Activated T-helper 1 cell treated with anti-CD3 and anti-CD28 coated beads, Interleukin-12 subunit alpha, Interleukin-12 subunit beta, Interleukin-2, Interleukin-4 antibody, amounts not matched to agents 30 ng/mL and 10 ng/mL and 1 ng/mL, durations not matched to agents 14 hours and 24 hours and 36 hours (primary cell): ENCODE results near the gene THBS2. TPM values are rescaled to one million over a fixed set of nuclear protein-coding genes. Genes with fewer than 3 reads are reported as not detected.

Source experiments
- DNase-seq: peaks from one replicate; pipeline ENCODE4 v3.0.0; 2021; ENCODE audit warnings: low spot score
- H3K27ac Mint-ChIP-seq: one replicate; pipeline ENCODE4 v1.8.0; 2021; ENCODE audit warnings: mild to moderate bottlenecking, mixed read lengths
- H3K27me3 Mint-ChIP-seq: one replicate; pipeline ENCODE4 v1.8.0; 2022; ENCODE audit warnings: mild to moderate bottlenecking, moderate library complexity, mixed read lengths; ENCODE audit not compliant: insufficient read depth
- H3K36me3 Mint-ChIP-seq: one replicate; pipeline ENCODE4 v1.8.0; 2021; ENCODE audit warnings: low read depth, mixed read lengths
- H3K4me1 Mint-ChIP-seq: one replicate; pipeline ENCODE4 v1.8.0; 2021; ENCODE audit warnings: low read depth, mixed read lengths
- H3K4me3 Mint-ChIP-seq: one replicate; pipeline ENCODE4 v1.8.0; 2021; ENCODE audit warnings: mild to moderate bottlenecking, moderate library complexity, mixed read lengths
- H3K9me3 Mint-ChIP-seq: one replicate; pipeline ENCODE4 v1.8.0; 2021; ENCODE audit warnings: mixed read lengths
- intact Hi-C: fragments of 100-400 bp; cut with micrococcal nuclease; formaldehyde crosslinking; loops from one replicate; pipeline ENCODE4 v1.15.1; 2024
- total RNA-seq: library from RNA; stranded (reverse); gene quantifications from 2 replicates; pipeline ENCODE4 v1.2.3, GENCODE V29; 2022

The THBS2 gene
- total RNA-seq, 1 donor from 2014 or later = not detected

DNA sequence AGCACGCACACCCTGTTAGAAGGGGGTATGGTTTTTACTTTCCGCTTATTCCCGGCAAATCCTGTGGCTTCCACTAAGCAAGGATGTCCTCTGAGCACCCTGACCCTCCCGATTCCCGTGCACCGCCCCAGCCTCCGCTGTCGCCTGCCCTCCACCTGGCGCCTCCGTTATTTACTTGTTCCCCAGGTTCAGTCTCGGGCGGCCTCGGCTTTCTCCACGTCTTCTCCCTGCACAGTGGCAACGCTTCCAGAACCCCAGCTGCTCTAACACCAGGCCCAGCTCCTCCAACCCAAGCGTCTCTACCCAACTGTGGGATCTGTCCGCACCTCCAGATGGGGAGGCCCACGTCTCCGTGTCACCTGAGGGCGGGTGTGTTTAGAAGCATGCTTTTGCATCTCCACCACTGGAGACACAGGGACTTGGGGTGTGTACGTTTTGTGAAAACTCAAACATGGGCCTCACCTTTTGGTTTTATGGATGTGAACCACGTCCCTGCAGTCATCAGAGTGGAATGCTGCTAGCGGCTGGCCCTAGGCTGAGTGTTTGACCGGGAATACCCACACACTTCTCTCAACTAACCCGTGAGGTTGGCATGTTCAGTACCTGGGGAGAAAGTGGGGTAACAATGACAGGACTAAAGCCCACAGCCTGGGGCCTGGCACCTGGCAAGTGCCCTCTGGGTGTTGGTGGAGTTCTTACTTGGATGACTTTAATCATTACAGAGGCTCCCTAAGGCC, 79.9 kb downstream of the THBS2 start:
- intact Hi-C loops = no loop called here
- no peaks in the 10 kb centered on the region for H3K4me1 Mint-ChIP-seq

DNA sequence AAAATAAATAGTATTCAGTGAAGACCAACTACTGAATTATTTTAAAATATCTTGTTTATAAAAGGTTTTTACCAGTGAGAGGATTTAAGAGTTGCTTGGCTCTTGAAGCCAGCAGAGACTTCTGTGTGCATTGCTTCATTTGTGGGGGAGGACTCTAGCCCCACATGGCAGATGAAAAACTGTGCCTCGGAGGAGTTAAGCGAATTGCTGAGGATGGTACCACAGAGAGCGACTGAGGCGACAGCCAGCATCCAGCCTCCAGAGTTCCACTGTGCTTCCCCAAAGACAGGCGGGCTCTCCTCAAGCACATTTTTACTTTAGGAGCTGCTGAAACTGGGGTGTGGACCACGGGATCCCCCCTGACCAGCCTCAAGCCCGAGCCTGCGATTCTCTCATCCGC, 80.7 kb downstream of the THBS2 start:
- no peaks in the 10 kb centered on the region for H3K4me1 Mint-ChIP-seq
- intact Hi-C loops = no loop called here
- no peak for DNase-seq
- no peaks in the 10 kb centered on the region for H3K36me3 Mint-ChIP-seq
- no peak overlapping the region for H3K27ac Mint-ChIP-seq
- H3K27me3 Mint-ChIP-seq = peaks cover 4% of the 10 kb centered on the region
- no peak overlapping the region for H3K4me3 Mint-ChIP-seq
- H3K9me3 Mint-ChIP-seq = no peaks in the 10 kb centered on the region

More for the DNA sequence above, 79.9 kb downstream of the THBS2 start:
- no peak overlapping the region for H3K4me3 Mint-ChIP-seq
- no peak overlapping the region for H3K27ac Mint-ChIP-seq
- H3K27me3 Mint-ChIP-seq = peaks cover 4% of the 10 kb centered on the region
- H3K9me3 Mint-ChIP-seq = no peaks in the 10 kb centered on the region
- DNase-seq = no peak
- H3K36me3 Mint-ChIP-seq = no peaks in the 10 kb centered on the region

DNA sequence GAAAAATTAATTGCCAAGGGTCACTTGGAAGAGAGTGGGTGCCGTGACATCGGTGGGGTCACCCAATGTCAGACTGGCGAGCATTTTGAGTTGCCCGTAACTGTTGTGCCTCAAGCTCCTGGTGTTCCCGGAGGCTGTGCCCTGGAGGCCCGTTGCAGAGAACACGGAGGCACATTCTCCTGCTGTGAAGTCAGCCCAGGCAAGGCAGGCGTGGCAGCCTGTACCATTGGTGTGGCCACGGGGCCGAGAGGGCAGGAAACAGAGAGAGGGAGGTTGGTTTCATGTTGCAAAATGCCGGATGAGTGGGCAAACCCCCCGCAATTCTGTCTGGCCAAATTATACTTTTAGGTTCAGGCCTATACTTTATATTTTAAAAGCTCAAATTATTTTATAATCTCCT, 81.2 kb downstream of the THBS2 start:
- no peaks in the 10 kb centered on the region for H3K4me1 Mint-ChIP-seq
- H3K36me3 Mint-ChIP-seq = no peaks in the 10 kb centered on the region
- H3K27me3 Mint-ChIP-seq = peaks cover 3% of the 10 kb centered on the region
- intact Hi-C loops = no loop called here
- H3K4me3 Mint-ChIP-seq = no peak overlapping the region
- DNase-seq = no peak
- H3K27ac Mint-ChIP-seq = no peak overlapping the region
- H3K9me3 Mint-ChIP-seq = no peaks in the 10 kb centered on the region

DNA sequence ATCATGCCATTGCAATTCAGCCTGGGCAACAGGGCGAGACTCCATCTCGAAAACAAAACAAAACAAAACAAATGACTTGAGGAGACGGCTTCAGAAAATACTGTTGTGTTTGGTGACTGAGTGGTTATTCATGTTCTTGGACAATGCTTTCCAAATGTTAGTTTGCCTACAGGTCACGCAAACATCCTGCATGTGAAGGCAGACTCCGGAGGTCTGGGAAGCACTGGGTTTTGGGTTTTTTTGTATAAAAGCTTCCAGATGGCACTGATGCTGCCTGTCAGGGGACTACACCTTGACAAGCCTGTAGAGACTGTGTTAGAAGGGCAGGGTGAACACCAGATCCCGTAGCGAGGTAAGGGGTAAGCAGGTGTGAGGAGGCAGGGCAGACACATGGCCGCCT, 81.7 kb downstream of the THBS2 start:
- Mint-ChIP-seq H3K27me3 (peaks cover 2% of the 10 kb centered on the region), H3K4me3 (no peak overlapping the region), H3K36me3 (no peaks in the 10 kb centered on the region), H3K4me1 (no peaks in the 10 kb centered on the region), H3K27ac (no peak overlapping the region), H3K9me3 (no peaks in the 10 kb centered on the region)
- intact Hi-C loops = no loop called here
- DNase-seq = no peak

DNA sequence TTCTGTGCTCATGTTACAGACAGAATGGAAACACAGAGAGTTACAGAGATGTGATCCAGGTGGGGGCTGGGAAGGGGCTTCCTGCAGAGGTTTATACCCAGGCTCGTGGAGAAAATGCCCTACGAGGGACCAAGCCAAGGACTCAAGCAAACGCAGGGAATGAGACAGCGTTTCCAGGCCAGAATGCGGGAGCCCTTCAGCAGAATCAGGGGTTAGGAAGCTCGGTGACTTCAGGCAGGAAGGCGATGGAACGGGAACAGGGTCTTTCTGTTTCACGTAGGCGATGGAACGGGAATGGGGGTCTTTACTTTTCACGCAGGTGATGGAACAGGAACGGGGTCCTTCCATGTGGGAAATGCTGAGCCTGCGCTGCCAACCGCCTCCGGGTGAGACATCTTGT, 82.6 kb downstream of the THBS2 start:
- Mint-ChIP-seq H3K4me1 (no peaks in the 10 kb centered on the region), H3K27ac (no peak overlapping the region), H3K27me3 (peaks cover 2% of the 10 kb centered on the region), H3K4me3 (no peak overlapping the region), H3K36me3 (no peaks in the 10 kb centered on the region), H3K9me3 (no peaks in the 10 kb centered on the region)
- intact Hi-C loops = no loop called here
- no peak for DNase-seq

DNA sequence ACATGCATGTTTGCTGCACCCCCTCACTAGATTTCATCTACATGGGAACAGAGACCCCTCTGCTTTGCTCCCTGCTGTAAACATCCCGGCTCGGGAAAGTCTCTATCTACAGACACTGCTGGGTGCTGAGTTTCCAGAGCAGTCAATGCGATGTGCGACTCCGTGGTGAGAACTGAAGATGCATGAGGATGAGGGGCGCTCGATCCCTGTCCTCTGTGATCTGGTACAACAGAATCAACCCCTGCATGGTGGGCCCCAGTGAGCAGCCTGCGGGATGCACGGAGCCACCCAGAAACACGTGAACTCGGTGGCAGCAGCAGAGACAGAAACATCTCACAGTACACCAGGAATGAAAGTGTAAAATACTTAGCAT, 83.1 kb downstream of the THBS2 start:
- Mint-ChIP-seq H3K4me1 (no peaks in the 10 kb centered on the region), H3K27me3 (peaks cover 2% of the 10 kb centered on the region), H3K4me3 (no peak overlapping the region), H3K27ac (no peak overlapping the region), H3K36me3 (no peaks in the 10 kb centered on the region), H3K9me3 (no peaks in the 10 kb centered on the region)
- intact Hi-C loops = no loop called here
- no peak for DNase-seq

DNA sequence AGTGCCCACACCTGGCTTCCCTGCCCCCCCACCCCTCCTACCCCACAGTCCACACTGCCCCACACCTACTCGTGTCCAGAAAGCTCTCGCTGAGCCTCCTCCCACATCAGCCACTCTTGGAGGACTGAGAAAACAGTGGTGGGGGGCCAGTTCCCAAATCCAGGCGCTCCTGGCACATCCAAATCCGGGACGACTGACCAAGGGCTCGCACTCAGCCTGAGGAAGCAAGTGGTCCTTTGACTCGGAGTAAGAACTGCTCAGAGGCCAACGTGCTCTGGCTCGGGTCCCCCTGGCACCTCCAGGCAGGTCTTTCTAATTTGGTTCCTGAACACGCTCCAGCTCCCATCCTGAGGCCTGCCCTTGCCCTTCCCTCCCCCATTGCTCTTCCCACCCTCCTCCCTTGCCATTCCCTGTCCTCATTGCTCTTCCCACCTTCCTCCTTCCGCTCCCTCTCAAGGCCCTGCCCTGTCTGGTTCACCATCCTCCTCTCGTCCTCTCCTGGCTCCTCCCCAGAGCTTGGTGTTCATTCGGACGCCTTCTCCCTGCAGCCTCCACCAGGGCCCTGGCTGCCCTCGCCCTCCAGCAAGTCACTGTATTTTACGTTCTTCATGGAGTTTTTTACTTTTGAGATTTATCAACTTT, 83.6 kb downstream of the THBS2 start:
- Mint-ChIP-seq H3K27ac (no peak overlapping the region), H3K4me3 (no peak overlapping the region), H3K27me3 (no peaks in the 10 kb centered on the region), H3K9me3 (no peaks in the 10 kb centered on the region), H3K4me1 (no peaks in the 10 kb centered on the region), H3K36me3 (no peaks in the 10 kb centered on the region)
- intact Hi-C loops = no loop called here
- DNase-seq = no peak

DNA sequence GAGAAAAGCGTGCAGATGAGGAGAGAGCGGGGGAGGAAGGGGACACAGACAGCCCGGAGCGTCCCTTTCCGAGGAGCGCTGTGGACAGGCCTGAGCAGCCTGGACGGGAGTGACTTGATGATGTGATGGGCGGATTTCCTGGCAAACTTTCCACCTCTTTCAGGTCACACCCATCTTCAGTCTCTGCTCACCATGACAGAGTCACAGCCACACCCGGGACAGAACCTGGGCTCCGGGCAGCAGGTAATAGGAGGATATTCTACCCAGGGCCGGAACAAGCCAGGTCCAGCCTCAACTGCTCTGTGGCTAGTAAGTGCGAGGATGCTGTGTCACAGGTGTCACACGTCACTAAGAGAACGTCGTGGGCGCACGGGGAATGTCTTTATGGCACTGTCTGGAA, 84.3 kb downstream of the THBS2 start:
- Mint-ChIP-seq H3K36me3 (no peaks in the 10 kb centered on the region), H3K4me3 (no peak overlapping the region), H3K27ac (no peak overlapping the region), H3K27me3 (no peaks in the 10 kb centered on the region), H3K4me1 (no peaks in the 10 kb centered on the region), H3K9me3 (no peaks in the 10 kb centered on the region)
- DNase-seq = no peak
- intact Hi-C loops = no loop called here

DNA sequence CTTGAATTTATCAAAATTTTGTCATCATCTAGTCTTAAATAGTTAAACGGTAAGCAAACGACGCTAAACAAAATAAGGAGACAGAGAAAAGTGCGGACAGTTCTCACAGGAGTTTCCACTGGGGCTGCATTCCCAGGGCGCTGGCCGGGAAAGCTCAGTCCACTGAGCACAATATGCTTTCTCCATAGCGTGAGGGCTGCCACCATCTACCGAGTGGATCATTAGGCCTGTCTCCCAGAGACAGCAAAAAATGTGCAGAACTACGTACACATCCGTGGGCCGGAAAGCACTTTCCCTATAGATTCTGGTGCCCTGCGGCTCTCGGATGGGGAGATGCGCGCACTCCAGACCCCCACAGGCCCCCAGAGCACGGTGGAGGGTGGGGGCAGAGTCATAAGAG, 84.9 kb downstream of the THBS2 start:
- intact Hi-C loops = no loop called here
- Mint-ChIP-seq H3K36me3 (no peaks in the 10 kb centered on the region), H3K4me3 (no peak overlapping the region), H3K27me3 (no peaks in the 10 kb centered on the region), H3K4me1 (no peaks in the 10 kb centered on the region), H3K27ac (no peak overlapping the region), H3K9me3 (no peaks in the 10 kb centered on the region)
- DNase-seq = no peak

DNA sequence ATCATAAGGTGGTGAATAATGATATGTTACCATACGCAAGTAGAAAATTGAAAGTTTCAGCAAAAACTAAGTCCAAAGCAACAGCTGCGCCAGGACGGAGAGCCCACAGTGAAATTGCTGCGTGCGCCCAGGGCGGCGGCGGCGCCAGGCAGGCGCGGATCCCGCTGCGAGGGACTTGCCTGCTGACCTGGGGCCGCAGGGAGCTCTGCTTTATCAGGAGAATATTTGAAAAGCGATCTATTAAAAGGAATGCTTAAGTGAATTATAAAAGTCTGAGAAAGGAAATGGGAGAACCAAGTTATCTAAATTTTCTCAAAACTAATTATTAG, 85.4 kb downstream of the THBS2 start:
- Mint-ChIP-seq H3K36me3 (no peaks in the 10 kb centered on the region), H3K27me3 (no peaks in the 10 kb centered on the region), H3K9me3 (no peaks in the 10 kb centered on the region), H3K4me1 (no peaks in the 10 kb centered on the region), H3K27ac (no peak overlapping the region), H3K4me3 (no peak overlapping the region)
- intact Hi-C loops = no loop called here
- DNase-seq = no peak

DNA sequence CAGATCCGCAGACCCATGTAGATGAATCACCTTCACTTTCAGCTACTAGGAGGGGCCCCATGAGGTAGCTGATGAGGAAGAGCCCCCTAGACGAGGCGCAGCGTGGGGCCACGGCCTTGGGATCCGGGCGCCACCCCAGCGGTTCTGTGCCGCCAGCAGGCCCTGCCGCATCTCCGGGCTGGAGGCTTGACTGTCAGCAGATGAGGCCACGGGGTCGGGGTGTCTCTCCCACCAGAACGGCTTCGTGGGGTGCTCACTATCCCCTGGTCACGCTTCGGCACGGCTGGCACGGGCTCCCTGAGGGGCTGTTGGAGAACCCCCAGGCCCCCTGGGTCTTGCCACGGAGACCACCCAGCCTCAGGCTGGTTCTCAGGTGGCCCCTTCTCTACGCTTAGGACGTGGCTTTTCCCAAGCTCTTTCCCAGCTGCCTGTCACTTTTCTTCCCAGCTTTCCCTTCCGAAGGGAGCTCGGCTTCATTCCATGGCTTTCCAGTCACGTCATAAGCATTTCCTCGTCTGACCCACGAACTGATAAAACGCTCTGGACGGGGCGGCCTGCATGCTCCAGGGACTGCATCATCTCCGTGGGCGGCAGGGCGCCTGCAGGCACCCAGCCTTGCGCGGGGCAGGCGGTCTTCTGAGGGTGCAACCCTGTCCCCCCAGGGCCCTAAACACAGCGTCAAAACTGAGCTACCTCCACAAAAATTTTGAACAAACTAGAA, 85.9 kb downstream of the THBS2 start:
- intact Hi-C loops = no loop called here
- no peaks in the 10 kb centered on the region for H3K36me3 Mint-ChIP-seq
- no peaks in the 10 kb centered on the region for H3K4me1 Mint-ChIP-seq
- no peak overlapping the region for H3K4me3 Mint-ChIP-seq
- no peak overlapping the region for H3K27ac Mint-ChIP-seq
- H3K27me3 Mint-ChIP-seq = no peaks in the 10 kb centered on the region
- no peak for DNase-seq
- no peaks in the 10 kb centered on the region for H3K9me3 Mint-ChIP-seq

DNA sequence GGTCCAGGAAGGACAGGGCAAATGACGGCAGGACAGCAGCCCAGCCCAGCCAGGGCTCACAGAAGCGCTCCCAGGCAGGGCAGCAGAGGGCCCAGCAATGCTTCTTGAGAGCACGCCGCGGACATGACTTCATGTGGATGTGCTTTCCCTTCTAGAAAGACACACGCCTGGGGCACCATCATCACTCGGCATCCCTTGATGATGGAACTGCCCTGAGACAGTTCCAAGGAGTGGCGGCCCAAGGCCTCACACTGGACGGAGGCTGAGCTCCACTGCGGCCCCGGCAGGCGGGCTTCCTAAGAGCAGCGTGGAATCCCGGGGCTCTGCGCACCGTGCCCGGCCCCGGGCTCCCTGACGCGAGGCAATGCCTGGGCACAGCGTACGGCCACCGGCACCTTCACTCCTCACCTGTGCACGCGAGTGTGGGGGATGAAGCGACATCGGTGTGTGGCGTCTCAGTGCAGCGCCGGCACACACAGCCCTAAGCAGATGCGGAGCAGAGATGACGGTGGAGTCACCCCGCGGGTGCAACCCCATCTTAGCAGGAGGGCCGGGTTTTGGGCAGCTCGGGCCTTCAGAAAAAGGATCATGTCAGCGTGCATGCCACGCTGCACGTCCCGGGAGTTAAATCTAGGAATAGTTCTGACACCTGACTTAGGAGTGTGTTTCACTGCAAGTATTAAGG, 86.6 kb downstream of the THBS2 start:
- H3K36me3 Mint-ChIP-seq = no peaks in the 10 kb centered on the region
- H3K27me3 Mint-ChIP-seq = no peaks in the 10 kb centered on the region
- intact Hi-C loops = no loop called here
- H3K4me3 Mint-ChIP-seq = no peak overlapping the region
- no peaks in the 10 kb centered on the region for H3K9me3 Mint-ChIP-seq
- no peaks in the 10 kb centered on the region for H3K4me1 Mint-ChIP-seq
- no peak for DNase-seq
- no peak overlapping the region for H3K27ac Mint-ChIP-seq
